Type B pancreatic cell (in vitro differentiated cells): ENCODE data around the gene PRDM15. TPM values are rescaled to one million over a fixed set of nuclear protein-coding genes. Genes with fewer than 3 reads are reported as not detected.

Source experiments
- DNase-seq: peaks from one replicate; pipeline ENCODE4 v3.0.0; 2021; ENCODE audit warnings: mixed read lengths; ENCODE audit not compliant: unreplicated experiment; ENCODE audit errors: extremely low spot score
- H3K27ac Mint-ChIP-seq: 2 replicates; pipeline ENCODE4 v1.8.0; 2021; ENCODE audit warnings: mild to moderate bottlenecking, mixed read lengths
- H3K27me3 Mint-ChIP-seq: 2 replicates; pipeline ENCODE4 v1.8.0; 2021; ENCODE audit warnings: mixed read lengths
- H3K36me3 Mint-ChIP-seq: 2 replicates; pipeline ENCODE4 v1.8.0; 2021; ENCODE audit warnings: mixed read lengths
- H3K4me1 Mint-ChIP-seq: one replicate; pipeline ENCODE4 v1.8.0; 2021; ENCODE audit warnings: mixed read lengths; ENCODE audit not compliant: unreplicated experiment
- H3K4me3 Mint-ChIP-seq: 2 replicates; pipeline ENCODE4 v1.8.0; 2021; ENCODE audit warnings: mild to moderate bottlenecking, mixed read lengths
- H3K9me3 Mint-ChIP-seq: 2 replicates; pipeline ENCODE4 v1.8.0; 2021; ENCODE audit warnings: mixed read lengths
- CTCF ChIP-seq: fragments of 200-600 bp; sonication (generic); conservative IDR thresholded peaks from 2 replicates; pipeline ENCODE4 v1.5.0; 2021; ENCODE audit warnings: antibody characterized with exemption, mild to moderate bottlenecking
- total RNA-seq: library from RNA; stranded (reverse); gene quantifications from 2 replicates; pipeline ENCODE4 v1.2.1, GENCODE V29; 2021; ENCODE audit warnings: low replicate concordance

The PRDM15 gene
- total RNA-seq, 1 donor from 2014 or later, result 8.8 TPM

- Mint-ChIP-seq H3K36me3 (peaks cover 21% of the 10 kb centered on the region), H3K4me1 (peaks cover 5% of the 10 kb centered on the region), H3K4me3 (no peak overlapping the region), H3K9me3 (no peaks in the 10 kb centered on the region), H3K27ac (no peak overlapping the region), H3K27me3 (no peaks in the 10 kb centered on the region)
- no peak for TF ChIP-seq CTCF
- DNase-seq, result no peak
Measured at GRCh38 chr21:41916888-41917433, 37.8 kb upstream of the PRDM15 start.

GRCh38 chr21:41914965-41915364, 35.8 kb upstream of the PRDM15 start:
- Mint-ChIP-seq H3K36me3 (peaks cover 21% of the 10 kb centered on the region), H3K4me1 (no peaks in the 10 kb centered on the region), H3K9me3 (no peaks in the 10 kb centered on the region), H3K4me3 (no peak overlapping the region), H3K27me3 (no peaks in the 10 kb centered on the region), H3K27ac (no peak overlapping the region)
- no peak for TF ChIP-seq CTCF
- no peak for DNase-seq

GRCh38 chr21:41914358-41914757, 35.2 kb upstream of the PRDM15 start:
- no peak for TF ChIP-seq CTCF
- H3K27me3 Mint-ChIP-seq, result no peaks in the 10 kb centered on the region
- H3K4me3 Mint-ChIP-seq, result no peak overlapping the region
- peaks cover 21% of the 10 kb centered on the region for H3K36me3 Mint-ChIP-seq
- no peak for DNase-seq
- no peaks in the 10 kb centered on the region for H3K4me1 Mint-ChIP-seq
- H3K27ac Mint-ChIP-seq, result no peak overlapping the region
- no peaks in the 10 kb centered on the region for H3K9me3 Mint-ChIP-seq

- Mint-ChIP-seq H3K9me3 (no peaks in the 10 kb centered on the region), H3K4me3 (no peak overlapping the region), H3K36me3 (peaks cover 16% of the 10 kb centered on the region), H3K27ac (no peak overlapping the region), H3K27me3 (no peaks in the 10 kb centered on the region), H3K4me1 (no peaks in the 10 kb centered on the region)
- no peak for DNase-seq
- no peak for TF ChIP-seq CTCF
Measured at GRCh38 chr21:41913230-41913629, 34.1 kb upstream of the PRDM15 start.

- Mint-ChIP-seq H3K4me3 (no peak overlapping the region), H3K27ac (no peak overlapping the region), H3K9me3 (no peaks in the 10 kb centered on the region), H3K27me3 (no peaks in the 10 kb centered on the region), H3K4me1 (no peaks in the 10 kb centered on the region), H3K36me3 (peaks cover 7% of the 10 kb centered on the region)
- no peak for TF ChIP-seq CTCF
- DNase-seq, result no peak
Measured at GRCh38 chr21:41908829-41909228, 29.7 kb upstream of the PRDM15 start.
